HG03097 (cell line): Measurements from ENCODE around the gene CCHCR1.

Experiments
- ATAC-seq: cut with Tn5 transposase; IDR thresholded peaks from one replicate; pipeline ENCODE4 v1.9.1; 2021; ENCODE audit not compliant: unreplicated experiment, low FRiP score

The CCHCR1 gene

DNA sequence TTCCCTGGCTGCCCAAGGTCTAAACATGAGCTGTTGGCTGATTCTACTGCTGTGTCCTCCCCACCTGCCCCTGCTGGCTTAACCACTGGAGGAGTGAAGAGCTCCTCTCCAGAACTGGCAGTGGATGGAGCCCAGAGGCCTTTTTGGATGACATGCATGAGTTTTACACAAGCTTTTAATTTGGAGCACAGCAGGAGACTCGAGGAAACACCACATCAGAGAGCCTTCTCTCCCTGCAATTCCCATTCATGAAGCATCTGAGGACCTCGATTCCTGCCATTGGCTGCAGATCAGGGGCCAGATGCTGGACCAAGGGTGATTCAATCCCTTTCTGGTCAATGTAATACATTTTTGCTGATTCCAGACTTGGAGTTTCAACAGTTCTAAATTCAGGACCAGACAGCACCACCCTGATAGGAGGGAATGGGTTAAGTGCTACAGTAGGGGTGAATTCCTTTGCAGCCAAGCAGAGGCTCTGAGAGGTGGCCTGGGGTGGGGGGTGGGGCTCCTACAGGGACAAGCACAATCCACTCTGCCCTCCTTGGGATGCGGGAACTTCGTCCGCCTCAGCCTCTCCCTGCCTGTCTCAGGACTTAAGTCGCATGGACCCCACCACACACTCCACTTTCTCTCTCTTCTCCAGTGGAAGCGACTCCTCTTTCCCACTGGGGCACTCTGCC, 43.6 kb downstream of the CCHCR1 start:
- ATAC-seq, result no peak

GRCh38 chr6:31112478-31112877, 45.1 kb downstream of the CCHCR1 start, which contains the start of gene C6orf15:
Gene C6orf15, minus strand, starts transcription at chr6:31112575. Its CDS starts 20 bp downstream, at chr6:31112555.
- no peak for ATAC-seq

GRCh38 chr6:31111712-31112111, 45.9 kb downstream of the CCHCR1 start:
- ATAC-seq, result no peak

DNA sequence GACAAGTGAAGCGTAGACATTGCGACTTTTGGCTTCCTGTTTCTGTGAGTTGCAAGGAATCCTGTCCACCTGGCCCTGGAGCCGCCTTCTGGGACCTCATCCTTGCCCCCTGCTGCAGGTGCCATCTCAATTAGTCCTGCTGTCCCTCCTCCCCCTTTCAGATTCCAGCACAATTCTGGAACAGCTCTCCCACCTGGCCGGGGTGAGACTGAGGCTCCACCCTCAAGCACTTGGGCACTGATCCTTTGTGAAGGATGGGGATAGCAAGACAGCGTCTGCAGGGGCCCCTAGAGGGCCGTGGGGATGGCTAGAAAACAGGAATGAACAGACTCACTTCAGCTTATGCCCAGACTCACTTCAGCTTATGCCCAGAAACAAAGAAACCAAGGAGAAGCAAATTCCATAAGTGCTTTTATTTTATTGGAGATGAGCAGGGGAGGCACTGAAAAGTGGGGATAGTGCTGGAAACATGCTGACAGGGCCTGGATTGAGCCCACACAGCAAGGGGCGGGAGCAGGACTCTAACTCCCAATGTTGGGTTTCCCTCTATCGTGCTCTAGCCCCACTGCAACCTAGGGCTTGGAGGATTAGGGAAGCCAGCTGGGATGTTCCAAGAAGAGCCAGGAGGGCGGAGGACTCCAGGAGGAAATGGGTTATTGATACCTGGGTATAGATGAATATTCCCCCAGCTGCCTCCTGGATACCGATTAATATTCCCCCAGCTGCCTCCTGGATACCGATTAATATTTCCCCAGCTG, 46.6 kb downstream of the CCHCR1 start:
- no peak for ATAC-seq

GRCh38 chr6:31107052-31107451, 50.5 kb downstream of the CCHCR1 start:
- no peak for ATAC-seq

GRCh38 chr6:31103136-31103535, 54.5 kb downstream of the CCHCR1 start:
- ATAC-seq, result no peak

- ATAC-seq, result no peak
Observed at GRCh38 chr6:31098449-31098938, 59.1 kb downstream of the CCHCR1 start.

GRCh38 chr6:31096656-31097055, 60.9 kb downstream of the CCHCR1 start:
- ATAC-seq, result no peak

GRCh38 chr6:31096215-31096614, 61.4 kb downstream of the CCHCR1 start:
- ATAC-seq, result no peak

- no peak for ATAC-seq
Observed at GRCh38 chr6:31094389-31094881, 63.2 kb downstream of the CCHCR1 start.

GRCh38 chr6:31092769-31093505, 64.7 kb downstream of the CCHCR1 start:
- no peak for ATAC-seq
